Osteoblast (primary cell): ENCODE results near the gene SLC39A12. TPM values are rescaled to one million over a fixed set of nuclear protein-coding genes. Genes with fewer than 3 reads are reported as not detected.

Source experiments
- DNase-seq: peaks from one replicate; pipeline ENCODE4 v3.0.0; 2011; ENCODE audit warnings: low spot score, mixed read lengths; ENCODE audit not compliant: insufficient read length; ENCODE audit errors: missing footprints
- H2AFZ ChIP-seq: 2 replicates; pipeline ENCODE4 v1.6.0; 2011; ENCODE audit warnings: mild to moderate bottlenecking, low read length
- H3K27ac ChIP-seq: 2 replicates; pipeline ENCODE4 v1.5.1; 2011; ENCODE audit warnings: mild to moderate bottlenecking, low read depth, low read length, moderate library complexity
- H3K27me3 ChIP-seq: 2 replicates; pipeline ENCODE4 v1.6.0; 2012; ENCODE audit warnings: mild to moderate bottlenecking, control low read depth, inconsistent platforms, low read length, moderate library complexity; ENCODE audit not compliant: insufficient read depth
- H3K36me3 ChIP-seq: 2 replicates; pipeline ENCODE4 v1.5.1; 2011; ENCODE audit warnings: mild to moderate bottlenecking, low read length, control low read depth, moderate library complexity; ENCODE audit not compliant: insufficient read depth
- H3K4me1 ChIP-seq: 2 replicates; pipeline ENCODE4 v1.5.1; 2011; ENCODE audit warnings: mild to moderate bottlenecking, low read length, control low read depth, moderate library complexity; ENCODE audit not compliant: insufficient read depth
- H3K4me2 ChIP-seq: 2 replicates; pipeline ENCODE4 v1.6.0; 2011; ENCODE audit warnings: mild to moderate bottlenecking, low read length; ENCODE audit not compliant: insufficient read depth
- H3K4me3 ChIP-seq: fragments of 200-600 bp; sonication (generic); 3 replicates; pipeline ENCODE4 v1.5.1; 2012; ENCODE audit warnings: mild to moderate bottlenecking, low read length, inconsistent platforms; ENCODE audit not compliant: insufficient read depth
- H3K79me2 ChIP-seq: 2 replicates; pipeline ENCODE4 v1.6.0; 2012; ENCODE audit warnings: mild to moderate bottlenecking, low read length, control low read depth, inconsistent platforms; ENCODE audit not compliant: insufficient read depth
- H3K9me3 ChIP-seq: 2 replicates; pipeline ENCODE4 v1.5.1; 2011; ENCODE audit warnings: low read depth, low read length, control low read depth
- H4K20me1 ChIP-seq: 2 replicates; pipeline ENCODE4 v1.6.0; 2012; ENCODE audit warnings: mild to moderate bottlenecking, low read length, control low read depth; ENCODE audit not compliant: insufficient read depth
- CTCF ChIP-seq: IDR thresholded peaks from 2 replicates; pipeline ENCODE4 v1.5.1; 2011; ENCODE audit warnings: mild to moderate bottlenecking, low read depth, low read length, moderate library complexity; ENCODE audit errors: extremely low read depth
- total RNA-seq: library from RNA; depleted of rRNA; stranded (reverse); fragments of >200 nt; gene quantifications from 2 replicates; pipeline ENCODE4 v1.2.3, GENCODE V29; 2012

SLC39A12 gene
- total RNA-seq, 1 donor, result not detected

DNA sequence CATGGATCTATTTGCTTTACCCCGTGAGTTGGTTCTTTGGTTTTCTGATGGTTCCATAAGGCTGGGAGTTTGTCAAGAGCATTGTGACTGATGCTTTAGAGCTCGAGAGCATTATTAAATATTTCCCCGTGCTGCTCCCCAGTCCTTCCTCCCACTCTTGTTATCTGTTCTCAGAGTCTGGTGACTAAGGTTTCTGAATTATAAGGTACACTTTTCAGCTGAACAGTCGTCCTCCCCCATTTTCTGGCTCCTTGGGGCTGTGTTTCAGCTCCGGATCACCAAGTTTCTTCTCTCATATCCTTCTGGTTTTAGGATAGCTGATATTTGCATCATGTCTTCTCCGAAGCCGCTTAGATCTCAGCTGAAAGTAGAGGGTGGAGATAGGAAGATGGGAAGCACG is 130.7 kb downstream of the SLC39A12 start:
- no peaks in the 10 kb centered on the region for H3K79me2 ChIP-seq
- no peak overlapping the region for H3K27ac ChIP-seq
- no peaks in the 10 kb centered on the region for H3K9me3 ChIP-seq
- H3K4me3 ChIP-seq, result no peak overlapping the region
- H4K20me1 ChIP-seq, result no peaks in the 10 kb centered on the region
- H2AFZ ChIP-seq, result no peak overlapping the region
- no peaks in the 10 kb centered on the region for H3K4me1 ChIP-seq
- no peaks in the 10 kb centered on the region for H3K36me3 ChIP-seq
- DNase-seq, result no peak
- peaks cover 24% of the 10 kb centered on the region for H3K27me3 ChIP-seq
- no peak overlapping the region for H3K4me2 ChIP-seq
- no peak for TF ChIP-seq CTCF

GRCh38 chr10:18085855-18086254 is 134.1 kb downstream of the SLC39A12 start:
- no peak overlapping the region for H3K4me2 ChIP-seq
- H3K4me3 ChIP-seq, result no peak overlapping the region
- H4K20me1 ChIP-seq, result no peaks in the 10 kb centered on the region
- no peak for DNase-seq
- no peak for TF ChIP-seq CTCF
- H3K27me3 ChIP-seq, result peaks cover 24% of the 10 kb centered on the region
- H3K4me1 ChIP-seq, result no peaks in the 10 kb centered on the region
- H2AFZ ChIP-seq, result no peak overlapping the region
- no peak overlapping the region for H3K27ac ChIP-seq
- H3K36me3 ChIP-seq, result no peaks in the 10 kb centered on the region
- H3K79me2 ChIP-seq, result no peaks in the 10 kb centered on the region
- no peaks in the 10 kb centered on the region for H3K9me3 ChIP-seq

- H3K36me3 ChIP-seq, result no peaks in the 10 kb centered on the region
- peaks cover 24% of the 10 kb centered on the region for H3K27me3 ChIP-seq
- H3K9me3 ChIP-seq, result no peaks in the 10 kb centered on the region
- no peaks in the 10 kb centered on the region for H4K20me1 ChIP-seq
- H3K4me2 ChIP-seq, result no peak overlapping the region
- no peak overlapping the region for H2AFZ ChIP-seq
- no peaks in the 10 kb centered on the region for H3K79me2 ChIP-seq
- no peak for DNase-seq
- no peaks in the 10 kb centered on the region for H3K4me1 ChIP-seq
- no peak overlapping the region for H3K4me3 ChIP-seq
- no peak for TF ChIP-seq CTCF
- no peak overlapping the region for H3K27ac ChIP-seq
Observed at GRCh38 chr10:18086746-18087145, 135.0 kb downstream of the SLC39A12 start.

- Histone ChIP-seq H3K27ac (no peak overlapping the region), H3K36me3 (no peaks in the 10 kb centered on the region), H3K4me1 (no peaks in the 10 kb centered on the region), H4K20me1 (no peaks in the 10 kb centered on the region), H3K4me3 (no peak overlapping the region), H3K27me3 (peaks cover 24% of the 10 kb centered on the region), H3K79me2 (no peaks in the 10 kb centered on the region), H3K4me2 (no peak overlapping the region), H3K9me3 (no peaks in the 10 kb centered on the region), H2AFZ (no peak overlapping the region)
- TF ChIP-seq CTCF, result no peak
- DNase-seq, result no peak
Observed at GRCh38 chr10:18087355-18087754, 135.6 kb downstream of the SLC39A12 start.

Other genes starting within 250 kb of the SLC39A12 start
- gene TMEM236, start 199.7 kb upstream of the SLC39A12 start, total RNA-seq, result under 0.01 TPM in 2 replicates
- gene MRC1, start 142.6 kb upstream of the SLC39A12 start, total RNA-seq, result under 0.01 and 0.36 TPM in 2 replicates
- under 0.01 and 0.88 TPM in 2 replicates for gene CACNB2, start 188.5 kb downstream of the SLC39A12 start, total RNA-seq